Stimulated activated CD4-positive, alpha-beta T cell treated with anti-CD3 and anti-CD28 coated beads, Interleukin-4, amount 100 ng/mL, for 1 hour (primary cell): Measurements from ENCODE around the gene SERPINB10.

Source experiments
- DNase-seq: peaks from one replicate; pipeline ENCODE4 v3.0.0-alpha.2; 2020

The SERPINB10 gene

DNA sequence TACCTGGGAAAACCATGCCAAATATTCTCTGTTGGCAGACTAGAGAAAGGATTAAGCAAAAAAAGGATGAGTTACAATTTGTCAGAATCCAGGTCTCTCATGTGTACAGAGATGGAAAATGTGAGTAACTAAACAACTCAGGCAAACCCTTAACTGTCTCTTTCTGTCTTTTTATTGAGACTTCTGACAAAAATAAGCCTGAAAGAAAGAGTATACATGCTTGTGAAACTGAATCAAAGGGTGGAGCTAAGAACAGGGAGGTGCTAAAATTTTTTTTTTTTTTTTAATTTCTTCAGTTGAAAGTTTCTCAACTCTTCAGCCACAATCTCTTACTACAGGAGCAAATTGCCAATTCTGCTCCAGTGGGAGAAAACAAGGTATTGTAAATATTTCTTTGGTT lies at the start of gene SERPINB10:
Gene SERPINB10, plus strand, starts transcription at position 295 of the 400 bp plus-strand sequence. CDS start 7,553 bp downstream, outside the sequence.
- DNase-seq, result no peak

GRCh38 chr18:63858456-63858855 lies 49.3 kb upstream of the SERPINB10 start:
- no peak for DNase-seq

GRCh38 chr18:63859781-63860475 lies 47.8 kb upstream of the SERPINB10 start:
- no peak for DNase-seq

DNA sequence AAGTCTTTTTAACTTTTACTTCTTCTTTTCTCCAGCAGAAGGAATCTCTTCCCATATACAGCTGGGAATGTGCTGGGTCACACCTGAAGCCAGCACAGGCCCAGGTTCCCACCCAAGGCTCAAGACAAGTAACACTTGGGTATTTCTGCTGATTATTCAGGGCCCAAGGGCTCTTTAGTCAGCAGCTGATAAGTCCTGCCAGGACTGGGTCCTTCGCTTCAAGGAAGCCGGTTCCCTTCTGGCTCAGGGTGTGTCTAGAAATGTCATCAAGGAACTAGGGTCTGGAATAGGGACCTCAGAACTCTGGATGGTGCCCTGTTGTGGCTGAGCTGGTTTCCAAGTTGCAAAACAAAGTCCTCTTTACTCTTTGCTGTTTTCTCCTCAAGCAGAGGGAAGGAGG lies 47.2 kb upstream of the SERPINB10 start:
- DNase-seq, result no peak

DNA sequence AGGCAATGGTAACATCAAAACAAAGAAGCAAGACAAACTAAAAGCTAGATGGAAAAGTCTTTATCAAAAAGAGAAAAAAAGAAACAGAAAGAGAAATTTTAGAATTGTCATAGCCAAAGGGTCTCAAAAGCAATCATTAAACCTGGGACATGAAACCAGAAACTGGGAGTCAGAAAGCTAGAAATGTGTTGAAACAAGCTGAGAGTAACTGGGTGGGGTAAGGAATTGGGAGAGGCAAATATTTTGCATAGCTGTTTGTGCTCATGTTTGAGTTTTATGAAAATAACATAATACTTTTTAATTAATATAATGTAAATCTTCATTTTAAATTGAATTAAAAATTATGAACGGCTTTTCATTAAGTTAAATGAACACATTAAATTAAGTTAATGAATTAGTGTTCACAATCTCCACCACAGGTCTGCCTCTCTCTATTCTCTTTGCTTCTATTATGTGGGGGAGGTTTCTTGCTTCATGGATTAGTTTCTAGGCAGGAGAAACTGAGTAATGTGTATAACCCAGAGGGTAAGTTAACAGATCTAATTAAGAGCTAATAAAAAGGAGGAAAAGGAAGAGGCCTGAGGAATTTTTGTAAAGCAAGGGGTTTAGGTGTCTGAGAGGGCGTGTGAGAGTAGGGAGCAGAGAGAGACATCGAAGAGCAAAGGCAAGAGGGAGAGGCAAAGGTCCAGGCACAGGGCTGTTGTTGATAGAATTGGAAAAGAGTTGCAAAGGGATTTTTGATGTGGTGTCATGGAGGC lies 40.2 kb upstream of the SERPINB10 start:
- DNase-seq, result no peak

DNA sequence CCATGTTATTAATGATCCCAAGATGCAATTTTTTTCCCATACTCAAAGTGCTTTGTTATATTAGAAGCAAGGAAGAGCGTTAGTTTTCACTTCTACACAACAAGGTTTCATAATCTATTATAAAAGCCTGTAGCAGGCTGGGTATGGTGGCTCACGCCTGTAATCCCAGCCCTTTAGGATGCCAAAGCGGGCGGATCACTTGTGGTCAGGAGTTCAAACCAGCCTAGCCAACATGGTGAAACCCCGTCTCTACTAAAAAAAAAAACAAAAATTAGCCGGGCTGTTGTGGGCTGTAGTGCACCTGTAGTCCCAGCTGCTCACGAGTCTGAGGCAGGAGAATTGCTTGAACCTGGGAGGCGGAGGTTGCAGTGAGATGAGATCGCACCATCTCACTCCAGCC lies 39.2 kb upstream of the SERPINB10 start:
- no peak for DNase-seq

- DNase-seq, result no peak
These were observed 38.4 kb upstream of the SERPINB10 start for GRCh38 chr18:63869374-63869773.

GRCh38 chr18:63869851-63870250 lies 37.9 kb upstream of the SERPINB10 start:
- DNase-seq, result no peak

DNA sequence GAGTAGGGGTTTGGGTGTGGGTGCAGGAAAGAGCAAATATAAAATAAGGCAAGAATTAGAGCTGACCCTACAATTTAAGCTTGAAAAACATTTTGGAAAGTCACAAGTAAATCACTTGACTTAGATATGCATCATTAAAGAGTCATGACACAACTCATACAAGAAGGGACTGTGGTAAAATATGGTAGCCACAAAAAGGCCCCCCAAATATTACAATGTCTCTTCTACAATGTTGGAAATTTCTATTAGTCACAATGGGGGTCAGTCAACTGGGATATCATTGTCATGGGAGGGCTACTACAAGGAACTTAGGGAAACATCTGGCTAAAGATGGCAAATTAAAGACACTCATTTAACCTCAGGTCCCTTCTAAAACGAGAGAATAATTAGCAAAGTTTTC lies 35.9 kb upstream of the SERPINB10 start:
- no peak for DNase-seq

- DNase-seq, result no peak
These were observed 35.2 kb upstream of the SERPINB10 start for GRCh38 chr18:63872586-63872985.

GRCh38 chr18:63878343-63878742 lies 29.4 kb upstream of the SERPINB10 start:
- DNase-seq, result no peak

DNA sequence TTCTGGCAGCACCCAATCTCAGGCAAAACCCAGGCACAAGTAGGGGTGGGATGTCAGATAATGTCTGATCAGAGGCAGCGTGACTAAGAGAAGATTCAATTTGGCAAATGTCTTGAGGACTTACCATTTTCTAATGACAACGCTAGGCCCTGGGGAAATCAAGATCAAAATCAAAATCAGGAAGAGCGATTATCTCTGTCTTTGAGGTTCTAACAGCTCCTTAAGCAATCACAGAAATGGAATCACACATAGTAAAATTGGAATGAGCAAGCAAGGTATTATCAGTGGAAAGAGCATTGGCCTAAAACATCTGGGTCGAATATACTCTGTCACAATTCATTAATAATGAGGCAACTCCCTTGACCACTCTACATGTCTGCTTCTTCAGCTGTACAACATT lies 28.8 kb upstream of the SERPINB10 start:
- DNase-seq, result no peak

GRCh38 chr18:63879709-63880108 lies 28.0 kb upstream of the SERPINB10 start:
- DNase-seq, result no peak

- DNase-seq, result no peak
These were observed 25.9 kb upstream of the SERPINB10 start for GRCh38 chr18:63881851-63882250.

GRCh38 chr18:63882333-63883141 lies 25.2 kb upstream of the SERPINB10 start:
- no peak for DNase-seq

GRCh38 chr18:63883617-63884016 lies 24.1 kb upstream of the SERPINB10 start:
- DNase-seq, result no peak

GRCh38 chr18:63887424-63887823 lies 20.3 kb upstream of the SERPINB10 start, which contains the start of gene SERPINB2:
TSS of gene SERPINB2 (plus strand) at chr18:63887705. CDS start at chr18:63891445, 3,740 bp downstream.
- DNase-seq, result no peak

DNA sequence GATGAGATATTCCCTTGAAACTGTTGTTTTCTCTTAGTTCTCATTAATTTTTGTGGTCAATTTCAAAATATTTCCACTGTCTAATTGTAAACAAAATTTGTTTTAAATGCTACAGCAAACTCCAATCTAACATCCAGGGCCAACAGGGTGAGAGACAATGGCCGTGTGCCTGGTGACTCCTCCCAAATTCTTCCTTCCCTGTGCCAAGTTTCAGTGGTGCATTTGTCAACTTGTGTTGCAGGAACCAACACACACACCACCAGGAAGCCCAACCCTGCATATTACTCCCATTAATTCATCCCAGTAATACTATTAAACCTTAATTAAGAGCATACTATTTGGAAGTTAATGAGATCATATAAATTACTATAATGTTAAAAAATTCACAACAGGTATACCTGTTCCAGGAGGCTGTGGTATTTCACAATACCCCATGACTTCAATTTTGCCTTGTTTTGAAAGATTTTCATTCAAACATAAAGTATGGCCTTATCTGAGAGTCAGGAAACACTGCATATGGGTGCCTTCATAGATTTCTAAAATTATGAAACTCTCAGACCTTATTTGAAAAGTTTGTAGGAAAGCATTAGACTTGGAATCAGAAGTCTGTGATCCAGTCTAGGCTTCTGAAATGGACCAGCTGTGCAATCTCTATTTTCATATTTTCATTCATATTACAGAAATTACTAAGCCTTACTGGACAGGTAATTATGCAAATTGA lies 19.1 kb upstream of the SERPINB10 start:
- no peak for DNase-seq

- no peak for DNase-seq
These were observed 18.1 kb upstream of the SERPINB10 start for GRCh38 chr18:63889626-63890025.

- DNase-seq, result no peak
These were observed 17.4 kb upstream of the SERPINB10 start for GRCh38 chr18:63890237-63890949.

GRCh38 chr18:63890950-63891304 lies 16.8 kb upstream of the SERPINB10 start:
- no peak for DNase-seq

GRCh38 chr18:63892566-63892965 lies 15.2 kb upstream of the SERPINB10 start:
- DNase-seq, result no peak
